ENCODE data around the gene TCF4. TPM values are rescaled to one million over a fixed set of nuclear protein-coding genes. Genes with fewer than 3 reads are reported as not detected.

TCF4 gene
- total and polyA plus RNA-seq, 5 donors, result 17.3 to 73.6 (median 58.7) TPM

- intact Hi-C loops (cut with DNase I), result no loop called here
- Histone ChIP-seq H3K27me3 (ENCODE audit: control insufficient read depth, insufficient read depth) (no peaks in the 10 kb centered on the region), H3K4me3 (ENCODE audit: low read length) (no peak overlapping the region), H3K27ac (ENCODE audit: low read length) (no peak overlapping the region), H3K9me3 (ENCODE audit: control insufficient read depth, low read length) (no peaks in the 10 kb centered on the region), H3K4me1 (ENCODE audit: control insufficient read depth, insufficient read depth, low read length) (peaks cover 5% of the 10 kb centered on the region)
- ATAC-seq, result no peak
- DNase-seq, result no peak
Measured at GRCh38 chr18:55440988-55441387, 147.0 kb downstream of the TCF4 start.

- Histone ChIP-seq H3K27ac (ENCODE audit: low read length) (no peak overlapping the region), H3K4me1 (ENCODE audit: control insufficient read depth, insufficient read depth, low read length) (peaks cover 9% of the 10 kb centered on the region), H3K27me3 (ENCODE audit: control insufficient read depth, insufficient read depth) (no peaks in the 10 kb centered on the region), H3K9me3 (ENCODE audit: control insufficient read depth, low read length) (no peaks in the 10 kb centered on the region), H3K4me3 (ENCODE audit: low read length) (no peak overlapping the region)
- 87% methylated on average over 3 of the region's 3 CpGs for WGBS
- intact Hi-C loops (cut with DNase I), result no loop called here
- ATAC-seq, result no peak
- DNase-seq, result no peak
Measured at GRCh38 chr18:55439056-55439455, 148.9 kb downstream of the TCF4 start.

- ATAC-seq (peak; percentile 74 to 90), DNase-seq (peak in 1 of 3 donors; percentile 51)
- H3K27me3 ChIP-seq (ENCODE audit: control insufficient read depth, insufficient read depth), result no peaks in the 10 kb centered on the region
- intact Hi-C loops (cut with DNase I), result no loop called here
- H3K4me1 ChIP-seq (ENCODE audit: control insufficient read depth, insufficient read depth, low read length), result peaks cover 5% of the 10 kb centered on the region
- H3K27ac ChIP-seq (ENCODE audit: low read length), result no peak overlapping the region
- no peak overlapping the region for H3K4me3 ChIP-seq (ENCODE audit: low read length)
- no peaks in the 10 kb centered on the region for H3K9me3 ChIP-seq (ENCODE audit: control insufficient read depth, low read length)
- 68% methylated on average over 1 of the region's 1 CpG for WGBS
Measured at GRCh38 chr18:55435592-55435991, 152.4 kb downstream of the TCF4 start.

GRCh38 chr18:55433648-55434047 is 154.3 kb downstream of the TCF4 start:
- Histone ChIP-seq H3K9me3 (ENCODE audit: control insufficient read depth, low read length) (no peaks in the 10 kb centered on the region), H3K27me3 (ENCODE audit: control insufficient read depth, insufficient read depth) (no peaks in the 10 kb centered on the region), H3K4me1 (ENCODE audit: control insufficient read depth, insufficient read depth, low read length) (peaks cover 5% of the 10 kb centered on the region), H3K27ac (ENCODE audit: low read length) (no peak overlapping the region), H3K4me3 (ENCODE audit: low read length) (no peak overlapping the region)
- DNase-seq (no peak), ATAC-seq (no peak)
- WGBS, result 70% methylated on average over 5 of the region's 5 CpGs
- intact Hi-C loops (cut with DNase I), result no loop called here

GRCh38 chr18:55433140-55433539 is 154.9 kb downstream of the TCF4 start:
- 56% methylated on average over 2 of the region's 2 CpGs for WGBS
- Histone ChIP-seq H3K9me3 (ENCODE audit: control insufficient read depth, low read length) (no peaks in the 10 kb centered on the region), H3K27ac (ENCODE audit: low read length) (no peak overlapping the region), H3K27me3 (ENCODE audit: control insufficient read depth, insufficient read depth) (no peaks in the 10 kb centered on the region), H3K4me1 (ENCODE audit: control insufficient read depth, insufficient read depth, low read length) (peaks cover 5% of the 10 kb centered on the region), H3K4me3 (ENCODE audit: low read length) (no peak overlapping the region)
- DNase-seq (no peak), ATAC-seq (no peak)
- intact Hi-C loops (cut with DNase I), result no loop called here

- no peak overlapping the region for H3K27ac ChIP-seq (ENCODE audit: low read length)
- no peak overlapping the region for H3K4me3 ChIP-seq (ENCODE audit: low read length)
- whole genome bisulfite sequencing, result 79% methylated on average over 3 of the region's 3 CpGs
- DNase-seq (no peak), ATAC-seq (no peak)
- H3K4me1 ChIP-seq (ENCODE audit: control insufficient read depth, insufficient read depth, low read length), result peaks cover 5% of the 10 kb centered on the region
- H3K27me3 ChIP-seq (ENCODE audit: control insufficient read depth, insufficient read depth), result no peaks in the 10 kb centered on the region
- H3K9me3 ChIP-seq (ENCODE audit: control insufficient read depth, low read length), result no peaks in the 10 kb centered on the region
- intact Hi-C loops (cut with DNase I), result no loop called here
Measured at GRCh38 chr18:55432307-55433040, 155.5 kb downstream of the TCF4 start.

- intact Hi-C loops (cut with DNase I), result no loop called here
- Histone ChIP-seq H3K27ac (ENCODE audit: low read length) (no peak overlapping the region), H3K4me3 (ENCODE audit: low read length) (no peak overlapping the region), H3K27me3 (ENCODE audit: control insufficient read depth, insufficient read depth) (no peaks in the 10 kb centered on the region), H3K9me3 (ENCODE audit: control insufficient read depth, low read length) (no peaks in the 10 kb centered on the region), H3K4me1 (ENCODE audit: control insufficient read depth, insufficient read depth, low read length) (no peaks in the 10 kb centered on the region)
- WGBS, result 43% methylated on average over 2 of the region's 2 CpGs
- no peak for DNase-seq
- ATAC-seq, result no peak
Measured at GRCh38 chr18:55430026-55430425, 158.0 kb downstream of the TCF4 start.

GRCh38 chr18:55427951-55428350 is 160.0 kb downstream of the TCF4 start:
- Histone ChIP-seq H3K4me1 (ENCODE audit: control insufficient read depth, insufficient read depth, low read length) (no peaks in the 10 kb centered on the region), H3K27me3 (ENCODE audit: control insufficient read depth, insufficient read depth) (no peaks in the 10 kb centered on the region), H3K4me3 (ENCODE audit: low read length) (no peak overlapping the region), H3K27ac (ENCODE audit: low read length) (no peak overlapping the region), H3K9me3 (ENCODE audit: control insufficient read depth, low read length) (no peaks in the 10 kb centered on the region)
- ATAC-seq (no peak), DNase-seq (no peak)
- WGBS, result 71% methylated on average over 1 of the region's 1 CpG
- intact Hi-C loops (cut with DNase I), result no loop called here

- H3K27me3 ChIP-seq (ENCODE audit: control insufficient read depth, insufficient read depth), result no peaks in the 10 kb centered on the region
- DNase-seq (no peak), ATAC-seq (no peak)
- no peaks in the 10 kb centered on the region for H3K4me1 ChIP-seq (ENCODE audit: control insufficient read depth, insufficient read depth, low read length)
- H3K9me3 ChIP-seq (ENCODE audit: control insufficient read depth, low read length), result no peaks in the 10 kb centered on the region
- H3K4me3 ChIP-seq (ENCODE audit: low read length), result no peak overlapping the region
- intact Hi-C loops (cut with DNase I), result no loop called here
- no peak overlapping the region for H3K27ac ChIP-seq (ENCODE audit: low read length)
- WGBS, result 82% methylated on average over 3 of the region's 3 CpGs
Measured at GRCh38 chr18:55425698-55426097, 162.3 kb downstream of the TCF4 start.

- ATAC-seq, result peak; percentile 64 to 67
- 32% methylated on average over 13 of the region's 13 CpGs for WGBS
- H3K27ac ChIP-seq (ENCODE audit: low read length), result peak overlapping the region; percentile 82
- H3K9me3 ChIP-seq (ENCODE audit: control insufficient read depth, low read length), result no peaks in the 10 kb centered on the region
- DNase-seq, result peak; percentile 61 to 80 (median 77)
- peak overlapping the region; percentile 39 for H3K4me3 ChIP-seq (ENCODE audit: low read length)
- H3K4me1 ChIP-seq (ENCODE audit: control insufficient read depth, insufficient read depth, low read length), result no peaks in the 10 kb centered on the region
- no peaks in the 10 kb centered on the region for H3K27me3 ChIP-seq (ENCODE audit: control insufficient read depth, insufficient read depth)
- intact Hi-C loops (cut with DNase I), result loop anchor here in 1 of 4 donors (5.0 kb wide), 1 partner anchor 55 kb away; no protein-coding TSS in a partner anchor
Measured at GRCh38 chr18:55422456-55423180, 165.4 kb downstream of the TCF4 start.

- Histone ChIP-seq H3K27ac (ENCODE audit: low read length) (peak overlapping the region; percentile 92), H3K4me1 (ENCODE audit: control insufficient read depth, insufficient read depth, low read length) (peaks cover under 1% of the 10 kb centered on the region), H3K9me3 (ENCODE audit: control insufficient read depth, low read length) (no peaks in the 10 kb centered on the region), H3K27me3 (ENCODE audit: control insufficient read depth, insufficient read depth) (no peaks in the 10 kb centered on the region), H3K4me3 (ENCODE audit: low read length) (peak overlapping the region; percentile 39)
- ATAC-seq (peak; percentile 66 to 69), DNase-seq (peak in 2 of 3 donors; percentile 18 to 52)
- WGBS, result 35% methylated on average over 8 of the region's 8 CpGs
- intact Hi-C loops (cut with DNase I), result loop anchor here in 1 of 4 donors (5.0 kb wide), 1 partner anchor 55 kb away; no protein-coding TSS in a partner anchor
Measured at GRCh38 chr18:55421615-55422419, 166.2 kb downstream of the TCF4 start.

Measured in right cardiac atrium (tissue), 5 donors.